ENCODE data around the gene PCBP2.

DNA sequence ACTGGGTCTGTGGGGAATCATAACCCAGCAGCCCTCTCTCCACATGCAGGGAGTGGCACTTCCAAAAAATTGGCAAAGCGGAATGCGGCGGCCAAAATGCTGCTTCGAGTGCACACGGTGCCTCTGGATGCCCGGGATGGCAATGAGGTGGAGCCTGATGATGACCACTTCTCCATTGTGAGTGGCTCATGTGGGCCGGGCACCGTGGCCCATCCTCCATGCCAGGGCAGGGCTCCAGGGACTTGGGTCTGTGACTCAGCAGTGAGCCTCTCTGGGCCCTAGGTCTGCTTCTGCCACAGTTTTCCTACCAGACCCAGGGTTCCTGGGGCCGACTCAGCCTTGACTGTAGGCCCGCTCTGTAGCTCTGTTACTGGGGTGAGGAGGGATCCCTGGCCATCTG, 53.2 kb downstream of the PCBP2 start:
- TF ChIP-seq, protein P1, sequence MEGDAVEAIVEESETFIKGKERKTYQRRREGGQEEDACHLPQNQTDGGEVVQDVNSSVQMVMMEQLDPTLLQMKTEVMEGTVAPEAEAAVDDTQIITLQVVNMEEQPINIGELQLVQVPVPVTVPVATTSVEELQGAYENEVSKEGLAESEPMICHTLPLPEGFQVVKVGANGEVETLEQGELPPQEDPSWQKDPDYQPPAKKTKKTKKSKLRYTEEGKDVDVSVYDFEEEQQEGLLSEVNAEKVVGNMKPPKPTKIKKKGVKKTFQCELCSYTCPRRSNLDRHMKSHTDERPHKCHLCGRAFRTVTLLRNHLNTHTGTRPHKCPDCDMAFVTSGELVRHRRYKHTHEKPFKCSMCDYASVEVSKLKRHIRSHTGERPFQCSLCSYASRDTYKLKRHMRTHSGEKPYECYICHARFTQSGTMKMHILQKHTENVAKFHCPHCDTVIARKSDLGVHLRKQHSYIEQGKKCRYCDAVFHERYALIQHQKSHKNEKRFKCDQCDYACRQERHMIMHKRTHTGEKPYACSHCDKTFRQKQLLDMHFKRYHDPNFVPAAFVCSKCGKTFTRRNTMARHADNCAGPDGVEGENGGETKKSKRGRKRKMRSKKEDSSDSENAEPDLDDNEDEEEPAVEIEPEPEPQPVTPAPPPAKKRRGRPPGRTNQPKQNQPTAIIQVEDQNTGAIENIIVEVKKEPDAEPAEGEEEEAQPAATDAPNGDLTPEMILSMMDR (IDR thresholded peaks at IDR 0.05; ENCODE audit: poor library complexity): no peak
- no peak for TF ChIP-seq EZH2phosphoT487 (IDR thresholded peaks at IDR 0.05; ENCODE audit: low read depth, severe bottlenecking, unreplicated experiment)

All from hepatocyte (in vitro differentiated cells).